NK-92 (cell line): Measurements from ENCODE around the gene E2F3.

Experiments
- DNase-seq: peaks from one replicate; lab custom pipeline; 2025; ENCODE audit not compliant: unreplicated experiment; lab: John Stamatoyannopoulos, UW

Gene E2F3

DNA sequence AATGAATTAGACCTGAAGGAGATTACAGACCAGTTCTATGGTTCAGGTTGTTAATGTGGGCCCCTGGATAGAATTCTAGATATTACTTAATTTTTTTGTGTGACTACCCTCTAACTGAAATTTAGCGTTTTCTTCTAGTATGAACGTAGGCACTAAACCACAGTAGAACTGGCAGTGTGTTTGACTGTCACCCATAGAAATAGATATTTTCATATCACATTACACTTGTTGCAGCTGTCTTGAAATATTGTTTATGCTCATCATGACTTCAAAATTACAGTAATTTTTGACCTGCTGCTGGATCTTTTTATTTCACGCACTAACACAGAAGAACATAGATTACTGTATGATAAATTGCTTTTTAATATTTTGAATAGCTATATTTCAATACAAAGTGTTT, 31.6 kb downstream of the E2F3 start:
- DNase-seq, result no peak

DNA sequence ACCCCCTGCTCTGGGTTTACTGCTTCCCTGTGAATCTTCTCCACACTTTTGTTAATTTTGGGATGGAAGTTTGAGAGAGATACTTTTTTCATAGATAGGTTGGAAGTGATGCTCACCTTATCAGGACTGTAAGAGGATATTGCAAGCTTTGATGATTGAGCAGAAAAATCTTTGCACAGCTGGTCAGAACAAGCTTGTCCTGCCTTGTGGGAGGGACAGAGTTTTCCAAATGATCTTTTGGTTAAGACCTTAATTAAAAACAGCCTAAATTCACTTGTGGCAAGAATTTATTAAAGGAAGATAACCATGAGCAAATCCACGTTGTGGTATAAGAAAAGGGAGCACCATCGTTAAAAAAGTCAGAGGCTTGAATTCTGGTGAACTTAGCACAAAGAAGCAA, 32.2 kb downstream of the E2F3 start:
- no peak for DNase-seq

DNA sequence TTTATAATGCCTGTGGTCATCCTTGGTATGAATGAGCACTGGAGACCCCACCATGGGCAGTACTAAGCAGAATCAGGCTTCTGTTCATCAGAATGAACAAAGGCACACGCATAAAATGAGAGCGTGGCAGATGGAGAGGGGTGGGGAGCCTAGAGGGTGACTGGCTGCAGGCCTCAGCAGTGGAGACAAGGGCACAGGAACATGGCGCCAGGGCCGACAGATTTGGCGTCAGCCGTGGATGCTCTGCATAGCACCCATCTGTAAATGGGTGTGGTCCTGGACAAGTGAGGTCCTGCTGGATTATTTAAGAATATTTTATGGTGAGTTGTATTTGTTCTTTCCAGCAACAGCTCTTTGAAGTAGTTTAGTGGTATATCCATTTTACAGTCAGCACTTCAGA, 33.1 kb downstream of the E2F3 start:
- DNase-seq, result no peak

DNA sequence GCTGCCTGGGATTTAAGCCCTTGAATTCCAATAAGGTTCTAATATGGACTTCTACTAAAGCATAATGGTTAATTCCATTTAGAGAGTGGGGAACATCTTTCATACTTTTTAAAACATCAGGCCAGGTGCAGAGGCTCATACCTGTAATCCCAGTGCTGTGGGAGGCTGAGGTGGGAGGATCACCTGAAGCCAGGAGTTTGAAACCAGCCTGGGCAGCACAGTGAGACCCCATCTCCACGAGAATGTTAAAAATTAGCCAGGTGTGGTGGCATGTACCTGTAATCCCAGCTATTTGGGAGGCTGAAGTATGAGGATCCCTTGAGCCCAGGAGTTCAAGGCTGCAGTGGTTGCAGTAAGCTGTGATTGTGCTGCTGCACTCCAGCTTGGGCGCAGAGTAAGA, 35.0 kb downstream of the E2F3 start:
- no peak for DNase-seq

DNA sequence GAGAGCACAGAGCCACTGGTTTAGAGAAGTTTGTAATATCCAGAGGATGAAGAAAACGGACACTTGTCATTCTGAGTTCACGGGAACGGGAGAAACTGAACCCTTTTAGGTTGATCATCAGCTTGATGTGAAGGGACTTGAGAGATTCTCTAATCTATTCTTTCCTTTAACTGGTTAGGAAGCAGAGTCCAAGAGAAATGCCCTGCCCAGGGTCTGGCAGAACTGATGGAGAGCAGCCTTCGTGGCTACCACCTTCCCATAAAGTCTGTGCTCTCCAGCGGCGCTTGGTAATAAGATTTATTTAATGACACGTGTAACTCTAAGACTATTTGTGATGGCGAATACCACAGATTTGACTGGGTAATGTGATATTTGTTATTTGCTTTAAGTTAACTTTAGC, 36.0 kb downstream of the E2F3 start:
- DNase-seq, result no peak

DNA sequence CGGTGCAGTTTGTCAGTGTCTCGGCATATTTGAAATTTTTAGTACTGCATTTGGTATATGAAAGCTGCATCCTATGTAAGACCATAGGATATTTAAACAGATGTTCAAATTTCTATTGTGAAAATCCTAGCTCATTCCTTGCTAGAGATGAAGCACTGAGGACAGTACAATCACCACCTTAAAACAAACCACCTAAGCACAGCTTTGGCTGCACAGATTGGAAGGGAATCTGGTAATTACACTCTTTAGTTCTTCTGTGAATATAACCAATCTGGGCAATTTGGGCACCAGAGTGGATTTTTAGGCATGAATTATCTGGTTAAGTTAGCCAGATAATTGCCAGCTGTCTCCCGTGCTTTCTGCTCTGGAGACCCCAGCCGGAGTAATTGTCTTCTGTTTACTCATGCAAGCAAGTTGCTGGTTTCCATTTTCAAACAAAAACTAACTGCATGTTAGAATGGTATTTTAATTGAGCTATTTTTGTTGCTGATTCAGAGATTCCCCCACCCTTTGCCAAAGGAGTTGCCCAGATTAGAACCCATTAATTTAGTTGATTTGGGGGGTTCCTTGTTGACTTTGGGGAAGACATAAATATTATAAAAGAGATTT, 36.9 kb downstream of the E2F3 start:
- DNase-seq, result no peak

DNA sequence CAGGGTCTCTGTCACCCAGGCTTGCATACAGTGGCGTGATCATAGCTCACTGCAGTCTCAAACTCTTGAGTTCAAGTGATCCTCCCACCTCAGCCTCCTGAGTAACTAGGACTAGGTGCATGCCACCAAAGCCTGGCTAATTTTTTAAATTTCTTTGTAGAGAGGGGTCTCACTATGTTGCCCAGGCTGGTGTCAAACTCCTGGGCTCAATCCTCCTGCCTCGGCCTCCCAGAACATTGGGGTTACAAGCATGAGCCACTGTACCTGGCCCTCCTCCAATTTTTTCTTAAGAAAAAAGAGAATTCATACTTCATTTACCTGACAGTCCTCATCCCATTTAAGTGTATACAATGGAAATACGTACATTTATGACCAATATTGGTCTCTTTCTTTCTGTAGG, 37.9 kb downstream of the E2F3 start:
- DNase-seq, result no peak

DNA sequence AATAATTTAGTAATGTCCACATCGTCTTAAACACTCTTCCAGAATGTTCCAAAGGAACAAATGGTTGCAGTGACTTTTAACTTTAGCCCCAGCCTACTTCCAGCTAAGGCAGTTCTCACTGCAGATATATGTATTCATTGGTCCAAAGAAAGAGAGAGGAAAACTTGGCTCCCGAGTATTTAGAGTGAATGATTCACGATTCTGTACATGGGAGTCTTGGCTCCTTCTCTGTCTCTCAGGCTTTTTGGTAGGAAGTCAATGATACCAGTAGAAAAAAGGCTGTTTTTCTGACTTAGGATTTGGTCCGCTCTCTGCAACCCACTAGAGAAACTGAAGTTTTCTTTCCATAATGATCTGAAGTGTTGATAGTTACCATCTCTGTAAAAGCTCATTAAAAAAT, 38.6 kb downstream of the E2F3 start:
- DNase-seq, result no peak

DNA sequence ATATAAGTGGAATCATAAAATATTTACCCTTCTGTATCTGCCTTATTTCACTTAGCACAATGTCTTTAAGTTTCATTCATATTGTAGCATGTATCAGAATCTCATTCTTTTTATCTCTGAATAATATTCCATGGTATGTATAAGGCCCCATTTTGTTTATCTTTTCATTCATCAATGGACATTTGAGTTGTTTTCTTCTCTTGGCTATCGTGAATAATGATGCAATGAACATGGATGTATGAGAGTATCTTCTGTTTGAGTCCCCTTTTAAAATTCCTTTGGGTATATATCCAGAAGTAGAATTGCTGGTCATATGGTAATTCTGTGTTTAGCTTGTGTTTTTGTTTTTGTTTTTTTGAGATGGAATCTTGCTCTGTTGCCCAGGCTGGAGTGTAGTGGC, 39.6 kb downstream of the E2F3 start:
- DNase-seq, result no peak

DNA sequence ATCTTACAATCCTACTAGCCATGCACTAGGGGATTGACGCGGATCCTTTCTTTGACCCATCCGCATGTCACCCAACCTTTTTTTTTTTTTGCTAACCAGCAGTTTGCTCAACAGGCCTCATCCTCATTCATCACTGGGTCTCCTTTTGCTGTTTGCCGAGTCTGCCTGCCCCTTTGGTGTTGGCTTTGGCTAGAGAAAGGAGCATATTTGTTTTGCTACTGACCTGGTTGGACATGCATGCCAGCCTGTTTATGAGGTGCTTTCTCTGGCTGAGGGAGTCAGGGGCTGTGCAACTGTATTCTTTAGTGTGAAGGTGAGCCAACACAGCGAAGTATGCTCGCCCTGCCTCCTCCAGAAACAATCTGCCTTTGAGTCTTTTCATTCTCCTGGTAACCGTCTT, 40.2 kb downstream of the E2F3 start:
- DNase-seq, result no peak

DNA sequence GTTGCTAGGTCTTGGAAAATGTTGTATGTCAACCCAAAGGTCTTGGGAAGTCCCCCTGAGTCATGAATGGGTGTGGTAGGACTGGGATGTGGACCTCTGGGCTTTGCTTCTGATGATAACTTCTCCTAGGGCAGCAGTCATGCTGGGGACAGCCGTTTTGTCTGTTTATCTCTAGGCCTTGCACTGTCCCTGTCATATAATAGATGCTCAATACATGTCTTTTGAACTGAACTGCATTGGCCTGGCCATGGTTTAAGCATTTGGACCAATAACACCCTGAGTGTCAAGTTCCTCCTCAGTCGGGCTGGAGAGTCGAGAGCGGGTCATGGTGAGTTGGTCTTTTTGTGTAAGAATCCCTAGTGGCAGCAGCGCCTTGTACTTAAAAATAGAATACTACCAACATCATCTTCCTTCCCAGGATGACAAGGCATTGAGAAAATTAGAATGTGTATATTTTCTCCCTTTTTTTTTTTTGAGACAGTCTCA, 43.1 kb downstream of the E2F3 start:
- DNase-seq, result no peak

DNA sequence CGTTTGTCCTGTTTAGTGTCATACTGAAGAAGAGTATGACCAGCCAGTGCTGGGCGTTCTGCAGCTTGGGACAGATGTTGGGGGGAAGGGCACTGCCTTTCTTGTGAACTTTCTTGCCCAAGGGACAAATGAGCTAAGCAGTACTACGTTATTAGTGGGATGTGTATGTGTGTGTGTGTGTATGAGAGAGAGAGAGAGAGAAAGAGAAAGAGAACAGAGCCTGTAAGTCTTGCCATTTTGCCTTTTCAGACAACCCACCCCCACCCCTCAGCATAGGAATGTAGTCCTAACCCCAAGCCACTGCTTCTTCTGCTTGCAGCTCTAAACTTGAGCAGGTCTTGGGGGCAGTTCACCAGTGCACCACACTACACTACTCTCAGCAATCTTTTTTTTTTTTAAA, 45.5 kb downstream of the E2F3 start:
- DNase-seq, result no peak

DNA sequence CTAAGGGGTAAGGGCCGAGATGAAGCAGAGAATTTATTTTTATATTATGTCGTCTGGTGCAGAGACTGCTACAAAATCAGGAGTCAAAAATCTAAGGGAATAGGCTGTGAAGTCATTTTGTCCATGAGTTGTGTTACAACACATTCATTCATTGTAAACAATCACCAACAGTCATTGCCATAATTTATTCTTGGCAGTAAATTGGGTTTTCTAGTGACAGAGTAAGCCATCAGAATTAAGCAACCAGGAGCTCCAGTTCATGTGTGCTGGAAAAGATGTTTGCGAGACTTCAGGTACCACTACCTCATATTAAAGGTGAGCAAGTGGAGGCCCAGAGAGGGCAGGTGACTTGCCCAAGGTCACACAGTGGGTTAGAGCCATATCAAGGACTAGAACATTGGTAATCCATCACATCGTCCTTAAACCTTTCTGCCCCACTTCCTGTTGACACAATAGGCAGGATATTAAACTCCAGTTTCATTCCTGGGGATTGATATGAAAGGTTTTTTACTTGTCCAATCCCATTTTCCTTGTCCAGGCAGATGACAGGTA, 46.0 kb downstream of the E2F3 start:
- DNase-seq, result no peak

DNA sequence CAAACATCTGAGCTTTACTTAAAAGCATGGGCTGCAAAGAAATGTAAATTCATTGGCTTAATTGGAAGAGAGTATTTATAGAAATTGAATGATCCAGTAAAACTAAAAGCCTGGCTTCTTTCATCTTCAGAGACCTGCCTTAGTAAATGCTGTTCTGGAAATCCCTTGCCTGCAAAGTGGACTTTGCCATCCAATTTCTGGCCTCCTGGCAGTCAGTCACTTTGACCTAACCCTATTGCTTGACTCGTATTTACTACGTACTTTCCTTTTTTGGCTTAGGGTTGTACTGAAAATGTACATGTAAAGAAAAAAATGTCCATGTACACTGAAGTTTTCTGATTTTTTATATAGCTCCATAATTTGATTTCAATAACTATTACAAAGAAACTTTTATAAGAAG, 47.1 kb downstream of the E2F3 start:
- DNase-seq, result no peak

DNA sequence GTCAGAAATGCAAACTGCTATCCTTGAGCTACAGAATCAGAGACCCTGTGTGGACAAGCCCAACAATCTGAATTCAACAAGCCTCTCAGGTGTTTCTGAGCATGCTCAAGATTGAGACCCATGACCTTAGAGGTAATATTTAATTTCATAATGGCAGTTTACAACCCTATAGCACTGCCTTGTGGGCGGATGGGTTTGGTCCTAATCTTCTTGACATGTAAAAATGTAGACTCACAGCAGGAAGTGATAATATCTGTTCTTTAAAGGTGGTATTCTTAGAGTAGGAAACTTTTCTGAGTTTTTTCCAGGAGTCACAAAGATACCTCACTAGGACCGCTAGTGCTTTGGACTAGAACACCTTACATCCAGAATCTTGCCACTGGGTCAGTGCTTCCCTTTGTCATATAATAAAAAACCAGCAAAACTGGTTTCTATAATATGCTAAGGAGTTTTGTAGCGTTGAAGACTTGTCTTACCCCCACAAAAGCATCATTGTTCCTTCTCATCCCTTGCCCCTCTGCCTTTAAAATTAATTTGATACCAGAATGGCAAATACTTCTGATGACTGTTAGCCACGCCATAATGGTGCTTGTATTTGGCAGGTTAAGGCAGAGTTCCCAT, 52.6 kb downstream of the E2F3 start:
- DNase-seq, result no peak

DNA sequence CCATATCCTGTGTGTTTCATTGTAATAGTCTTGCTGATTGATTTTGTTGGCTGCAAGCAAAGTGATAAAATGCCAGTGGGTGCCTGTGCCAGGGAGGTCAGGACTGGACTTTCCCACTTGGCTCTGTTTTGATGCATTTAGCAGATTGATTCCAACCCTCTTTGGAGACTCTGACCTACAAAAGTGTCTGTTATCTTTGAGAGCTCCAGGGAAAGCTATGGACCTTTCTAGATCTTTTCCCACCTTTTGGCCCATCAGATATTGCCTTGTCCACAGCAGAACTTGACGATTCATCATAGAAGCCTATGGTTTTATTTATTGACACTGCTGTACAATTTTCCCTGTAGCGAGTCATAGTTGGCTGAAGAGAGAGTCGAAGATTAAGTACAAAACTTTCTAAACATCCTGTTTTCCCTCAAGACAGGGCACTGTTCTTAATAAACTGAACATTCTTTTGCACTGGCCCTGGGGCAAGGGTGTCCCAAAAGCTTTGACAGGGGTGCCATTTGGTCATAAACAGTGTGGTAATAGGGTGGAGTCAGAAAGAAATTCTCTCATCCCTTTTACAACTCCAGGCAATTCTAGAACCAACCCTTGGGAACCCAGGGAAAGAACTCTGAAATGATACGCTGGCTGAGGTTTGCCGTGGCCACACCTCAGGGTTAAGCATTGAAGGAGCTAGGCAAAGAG, 53.7 kb downstream of the E2F3 start:
- DNase-seq, result no peak

DNA sequence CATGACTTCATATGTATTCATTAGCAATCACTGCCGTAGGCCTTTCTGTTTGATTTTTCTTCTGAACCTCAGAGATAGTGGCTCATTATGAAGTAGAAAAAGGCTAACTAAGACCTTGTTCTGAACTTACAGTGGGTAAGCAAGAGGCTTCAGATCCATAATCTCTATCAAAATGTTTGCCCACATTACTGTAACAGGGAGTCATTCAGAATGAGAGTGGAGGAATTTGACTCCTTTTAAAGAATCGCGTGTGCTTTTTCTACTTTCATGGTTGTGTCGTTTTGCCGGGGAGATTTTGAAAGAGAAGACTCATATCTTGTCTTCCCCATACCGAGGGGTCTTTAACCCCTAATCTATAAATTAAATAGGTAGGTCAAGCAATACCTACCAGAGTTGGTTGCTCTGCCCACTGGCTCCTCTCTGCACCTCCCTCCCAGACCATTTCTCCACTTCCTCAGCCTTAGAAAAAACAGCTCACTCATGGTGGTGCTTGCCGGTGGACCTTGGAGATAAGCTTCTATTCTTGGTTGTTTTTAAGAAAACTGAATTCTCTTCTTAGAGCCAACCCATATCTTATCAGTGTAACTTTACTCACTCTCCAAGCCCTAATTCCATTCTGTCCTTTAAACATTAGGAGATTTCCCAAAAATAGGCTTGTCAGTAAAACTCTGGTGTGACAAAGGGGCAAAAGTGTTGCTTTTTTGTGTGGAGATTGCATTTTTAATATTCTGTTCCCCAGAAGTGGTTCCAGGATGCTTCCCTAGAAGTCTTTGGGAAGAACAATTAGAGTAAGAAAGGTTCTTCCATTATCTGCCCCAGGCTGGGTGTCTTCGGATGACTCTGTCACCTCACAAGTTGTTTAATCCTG, 56.6 kb downstream of the E2F3 start:
- no peak for DNase-seq

DNA sequence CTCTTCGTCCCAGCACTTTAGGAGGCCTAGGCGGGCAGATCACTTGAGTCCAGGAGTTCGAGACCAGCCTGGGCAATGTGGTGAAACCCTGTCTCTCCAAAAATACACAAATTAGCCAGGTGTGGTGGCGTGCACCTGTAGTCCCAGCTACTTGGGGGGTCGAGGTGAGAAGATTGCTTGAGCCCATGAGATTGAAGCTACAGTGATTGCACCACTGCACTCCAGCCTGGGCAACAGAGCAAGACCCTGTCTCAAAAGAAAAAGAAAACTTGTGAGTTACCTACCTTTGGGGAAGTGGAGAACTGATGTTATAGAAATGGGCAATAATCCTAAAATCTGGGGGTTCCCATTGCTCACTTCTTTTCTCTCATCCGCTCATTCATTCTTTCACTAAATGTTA, 58.0 kb downstream of the E2F3 start:
- DNase-seq, result no peak

DNA sequence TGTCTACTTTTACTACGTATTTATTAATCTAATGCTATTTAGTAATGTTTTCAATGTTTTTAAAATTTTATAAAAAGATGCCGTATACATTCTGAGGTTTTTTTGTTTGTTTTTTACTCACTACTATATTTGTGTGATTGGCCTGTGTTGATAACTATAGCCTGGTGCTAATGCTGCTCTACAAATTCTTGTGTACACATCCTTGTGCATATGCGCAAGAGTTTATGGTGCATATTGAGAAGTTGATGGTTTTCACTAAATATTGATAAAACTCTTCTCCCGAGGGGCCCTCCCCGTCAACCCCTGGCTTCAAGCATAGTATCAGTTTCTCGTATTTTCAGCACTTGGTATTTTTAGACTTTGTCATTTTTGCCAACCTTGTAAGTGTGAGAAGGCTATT, 59.9 kb downstream of the E2F3 start:
- DNase-seq, result no peak

DNA sequence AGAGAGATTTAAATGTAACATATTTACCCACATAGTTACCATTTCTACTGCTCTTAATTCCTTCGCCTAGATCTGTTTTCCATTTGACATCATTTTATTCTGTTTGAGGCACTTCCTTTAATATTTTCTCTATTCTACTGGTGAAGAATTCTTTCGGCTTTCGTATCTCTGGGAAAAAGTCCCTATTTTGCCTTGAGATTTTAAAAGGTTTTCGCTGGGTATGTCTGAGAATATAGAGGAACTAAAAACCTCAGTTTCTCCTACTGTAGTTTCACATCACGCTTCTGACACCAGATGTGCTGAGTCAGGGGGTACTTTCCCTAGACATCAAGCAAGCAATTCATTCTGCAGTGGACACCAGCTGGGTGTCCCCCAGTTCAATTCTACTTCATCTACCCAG, 61.7 kb downstream of the E2F3 start:
- DNase-seq, result no peak

DNA sequence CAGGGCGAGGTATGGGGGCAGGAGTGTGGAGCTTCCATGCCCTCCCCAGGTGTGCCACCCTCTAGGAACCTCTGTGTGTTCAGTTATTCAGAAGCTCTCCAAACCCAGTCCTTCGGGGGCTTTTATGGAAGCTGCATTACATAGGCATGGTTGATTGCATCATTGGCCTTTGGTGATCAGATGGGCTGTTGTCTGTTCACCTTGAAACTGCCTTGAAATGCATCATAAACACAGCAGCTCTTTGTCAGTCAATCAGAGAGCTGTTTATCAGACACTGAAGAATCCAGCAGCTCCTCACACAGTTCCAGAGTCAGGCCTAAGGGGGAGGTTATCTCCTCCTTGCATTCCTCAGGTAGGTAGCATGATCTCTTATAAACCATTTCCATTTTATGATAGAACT, 62.4 kb downstream of the E2F3 start:
- no peak for DNase-seq
